Karpas-422 (cell line): ENCODE data around the gene SPINT2. TPM values are rescaled to one million over a fixed set of nuclear protein-coding genes. Genes with fewer than 3 reads are reported as not detected.

Source experiments
- DNase-seq: peaks from one replicate; pipeline ENCODE4 v3.0.0-alpha.2; 2015
- H2AFZ ChIP-seq: fragments of 200-600 bp; sonication (generic); 2 replicates; pipeline ENCODE4 v1.6.1; 2014; ENCODE audit warnings: antibody characterized with exemption, low read length, mixed read lengths
- H3K27ac ChIP-seq: fragments of 200-600 bp; sonication (generic); 2 replicates; pipeline ENCODE4 v1.5.1; 2014; ENCODE audit warnings: mild to moderate bottlenecking, low read length, moderate library complexity
- H3K27me3 ChIP-seq: fragments of 200-600 bp; sonication (generic); 2 replicates; pipeline ENCODE4 v1.6.1; 2014; ENCODE audit warnings: low read length, mixed read lengths
- H3K36me3 ChIP-seq: fragments of 200-600 bp; sonication (generic); 2 replicates; pipeline ENCODE4 v1.6.1; 2014; ENCODE audit warnings: low read length, mixed read lengths; ENCODE audit not compliant: insufficient read depth
- H3K4me1 ChIP-seq: fragments of 200-600 bp; sonication (generic); 2 replicates; pipeline ENCODE4 v1.6.1; 2014; ENCODE audit warnings: mild to moderate bottlenecking, low read length, mixed read lengths
- H3K4me2 ChIP-seq: fragments of 200-600 bp; sonication (generic); 2 replicates; pipeline ENCODE4 v1.6.1; 2014; ENCODE audit warnings: low read length, low read depth, mild to moderate bottlenecking; ENCODE audit not compliant: poor library complexity, severe bottlenecking
- H3K4me3 ChIP-seq: fragments of 200-600 bp; sonication (generic); 2 replicates; pipeline ENCODE4 v1.5.1; 2014; ENCODE audit warnings: mild to moderate bottlenecking, antibody characterized with exemption, low read length, mixed read lengths
- H3K79me2 ChIP-seq: fragments of 200-600 bp; sonication (generic); 2 replicates; pipeline ENCODE4 v1.6.1; 2014; ENCODE audit warnings: mild to moderate bottlenecking, low read length, mixed read lengths
- H3K9ac ChIP-seq: fragments of 200-600 bp; sonication (generic); 2 replicates; pipeline ENCODE4 v1.6.0; 2014; ENCODE audit warnings: low read length
- H3K9me2 ChIP-seq: fragments of 200-600 bp; sonication (generic), shearing (Covaris generic); replicated peaks from 2 replicates; pipeline ENCODE4 v1.6.0; 2014; ENCODE audit warnings: mild to moderate bottlenecking, low read length, moderate library complexity; ENCODE audit not compliant: insufficient read depth
- H3K9me3 ChIP-seq: fragments of 300-700, 200-600 bp; sonication (generic); 2 replicates; pipeline ENCODE4 v1.6.1; 2014; ENCODE audit warnings: low read length, mixed read lengths
- H4K20me1 ChIP-seq: fragments of 200-600 bp; sonication (generic); 2 replicates; pipeline ENCODE4 v1.6.1; 2014; ENCODE audit warnings: mild to moderate bottlenecking, antibody characterized with exemption, low read length, low read depth; ENCODE audit not compliant: insufficient read depth
- total RNA-seq: library from RNA; depleted of rRNA; stranded (reverse); fragments of >200 nt; shearing (Covaris generic); gene quantifications from 2 replicates; pipeline ENCODE4 v1.2.3, GENCODE V29; 2014; ENCODE audit warnings: low replicate concordance

SPINT2 gene
- total RNA-seq, 1 experiment from 2014 or later = 0.22 TPM

- Histone ChIP-seq H3K9ac (no peak overlapping the region), H3K4me1 (no peaks in the 10 kb centered on the region), H3K9me2 (no peaks in the 10 kb centered on the region), H2AFZ (no peak overlapping the region), H3K27ac (no peak overlapping the region), H4K20me1 (no peaks in the 10 kb centered on the region), H3K4me2 (no peak overlapping the region), H3K36me3 (no peaks in the 10 kb centered on the region), H3K79me2 (no peaks in the 10 kb centered on the region), H3K9me3 (no peaks in the 10 kb centered on the region), H3K4me3 (no peak overlapping the region), H3K27me3 (no peaks in the 10 kb centered on the region)
- no peak for DNase-seq
Measured at GRCh38 chr19:38304866-38305429, 40.6 kb downstream of the SPINT2 start.

- Histone ChIP-seq H4K20me1 (no peaks in the 10 kb centered on the region), H3K27ac (no peak overlapping the region), H3K27me3 (no peaks in the 10 kb centered on the region), H3K4me3 (no peak overlapping the region), H3K9me2 (no peaks in the 10 kb centered on the region), H3K36me3 (no peaks in the 10 kb centered on the region), H3K9me3 (no peaks in the 10 kb centered on the region), H2AFZ (no peak overlapping the region), H3K4me2 (no peak overlapping the region), H3K79me2 (peaks cover 7% of the 10 kb centered on the region; the same call in 1 of the 2 replicates), H3K4me1 (no peaks in the 10 kb centered on the region), H3K9ac (no peak overlapping the region)
- no peak for DNase-seq
Measured at GRCh38 chr19:38306236-38306635, 41.9 kb downstream of the SPINT2 start.

- no peaks in the 10 kb centered on the region for H3K9me2 ChIP-seq
- H3K79me2 ChIP-seq = peaks cover 11% of the 10 kb centered on the region; the same call in 1 of the 2 replicates
- no peaks in the 10 kb centered on the region for H3K36me3 ChIP-seq
- no peaks in the 10 kb centered on the region for H3K4me1 ChIP-seq
- no peak for DNase-seq
- H3K9me3 ChIP-seq = no peaks in the 10 kb centered on the region
- no peak overlapping the region for H3K4me2 ChIP-seq
- H3K27ac ChIP-seq = no peak overlapping the region
- H3K27me3 ChIP-seq = no peaks in the 10 kb centered on the region
- no peak overlapping the region for H3K4me3 ChIP-seq
- H3K9ac ChIP-seq = no peak overlapping the region
- no peaks in the 10 kb centered on the region for H4K20me1 ChIP-seq
- H2AFZ ChIP-seq = no peak overlapping the region
Measured at GRCh38 chr19:38307076-38307475, 42.7 kb downstream of the SPINT2 start.

- DNase-seq = no peak
- Histone ChIP-seq H2AFZ (no peak overlapping the region), H3K9me2 (no peaks in the 10 kb centered on the region), H4K20me1 (no peaks in the 10 kb centered on the region), H3K9me3 (no peaks in the 10 kb centered on the region), H3K4me1 (no peaks in the 10 kb centered on the region), H3K79me2 (peaks cover 11% of the 10 kb centered on the region; the same call in 1 of the 2 replicates), H3K27me3 (no peaks in the 10 kb centered on the region), H3K4me2 (no peak overlapping the region), H3K27ac (no peak overlapping the region), H3K9ac (no peak overlapping the region), H3K4me3 (no peak overlapping the region), H3K36me3 (no peaks in the 10 kb centered on the region)
Measured at GRCh38 chr19:38307597-38307996, 43.2 kb downstream of the SPINT2 start.

GRCh38 chr19:38308006-38308766 lies 43.8 kb downstream of the SPINT2 start:
- Histone ChIP-seq H3K79me2 (peaks cover 11% of the 10 kb centered on the region; the same call in 1 of the 2 replicates), H3K9me2 (no peaks in the 10 kb centered on the region), H2AFZ (no peak overlapping the region), H3K4me3 (no peak overlapping the region), H3K27me3 (no peaks in the 10 kb centered on the region), H4K20me1 (no peaks in the 10 kb centered on the region), H3K27ac (no peak overlapping the region), H3K9me3 (no peaks in the 10 kb centered on the region), H3K36me3 (no peaks in the 10 kb centered on the region), H3K4me2 (no peak overlapping the region), H3K9ac (no peak overlapping the region), H3K4me1 (no peaks in the 10 kb centered on the region)
- no peak for DNase-seq

- no peaks in the 10 kb centered on the region for H3K36me3 ChIP-seq
- H2AFZ ChIP-seq = no peak overlapping the region
- H3K9ac ChIP-seq = no peak overlapping the region
Measured at GRCh38 chr19:38308926-38309614, 44.7 kb downstream of the SPINT2 start.

GRCh38 chr19:38309615-38310278 lies 45.4 kb downstream of the SPINT2 start:
- H3K9ac ChIP-seq = no peak overlapping the region
- no peak overlapping the region for H3K4me3 ChIP-seq
- H3K4me1 ChIP-seq = peaks cover 2% of the 10 kb centered on the region
- no peaks in the 10 kb centered on the region for H3K9me3 ChIP-seq
- no peak for DNase-seq
- no peaks in the 10 kb centered on the region for H3K27me3 ChIP-seq
- H3K9me2 ChIP-seq = no peaks in the 10 kb centered on the region
- H3K4me2 ChIP-seq = no peak overlapping the region
- no peak overlapping the region for H2AFZ ChIP-seq
- no peaks in the 10 kb centered on the region for H3K36me3 ChIP-seq
- H3K27ac ChIP-seq = no peak overlapping the region
- peaks cover 18% of the 10 kb centered on the region for H3K79me2 ChIP-seq
- no peaks in the 10 kb centered on the region for H4K20me1 ChIP-seq

More at GRCh38 chr19:38308926-38309614, 44.7 kb downstream of the SPINT2 start:
- no peak for DNase-seq
- H4K20me1 ChIP-seq = no peaks in the 10 kb centered on the region
- peaks cover 16% of the 10 kb centered on the region; the same call in 1 of the 2 replicates for H3K79me2 ChIP-seq
- H3K9me2 ChIP-seq = no peaks in the 10 kb centered on the region
- no peaks in the 10 kb centered on the region for H3K4me1 ChIP-seq
- H3K4me2 ChIP-seq = no peak overlapping the region
- H3K27ac ChIP-seq = no peak overlapping the region
- H3K4me3 ChIP-seq = no peak overlapping the region
- no peaks in the 10 kb centered on the region for H3K9me3 ChIP-seq
- no peaks in the 10 kb centered on the region for H3K27me3 ChIP-seq

GRCh38 chr19:38310279-38310670 lies 45.9 kb downstream of the SPINT2 start:
- H3K4me3 ChIP-seq = no peak overlapping the region
- H3K27me3 ChIP-seq = no peaks in the 10 kb centered on the region
- H4K20me1 ChIP-seq = no peaks in the 10 kb centered on the region
- no peaks in the 10 kb centered on the region for H3K36me3 ChIP-seq
- H3K9me3 ChIP-seq = no peaks in the 10 kb centered on the region
- no peak overlapping the region for H3K27ac ChIP-seq
- H3K9me2 ChIP-seq = no peaks in the 10 kb centered on the region
- H3K9ac ChIP-seq = no peak overlapping the region
- no peak overlapping the region for H3K4me2 ChIP-seq
- H2AFZ ChIP-seq = no peak overlapping the region
- peaks cover 8% of the 10 kb centered on the region for H3K4me1 ChIP-seq
- H3K79me2 ChIP-seq = peaks cover 24% of the 10 kb centered on the region
- no peak for DNase-seq
